Measurements from ENCODE around the gene ARHGAP8. TPM values are rescaled to one million over a fixed set of nuclear protein-coding genes. Genes with fewer than 3 reads are reported as not detected.
A peak's percentile ranks its signal among the peaks of the same experiment; 100 is the strongest.

The ARHGAP8 gene
- total and polyA plus RNA-seq, 12 donors: 0.17 to 0.53 (median 0.33) TPM; not detected in 5

GRCh38 chr22:44888491-44889254 lies 136.3 kb downstream of the ARHGAP8 start:
- WGBS, 2 donors: 51 to 56% methylated on average over 14 of the region's 14 CpGs
- Histone ChIP-seq H3K27ac (no peak overlapping the region), H3K27me3 (peaks cover 0 to 7% (median 0%) of the 10 kb centered on the region in 7 donors), H3K4me1 (no peaks in the 10 kb centered on the region), H3K36me3 (no peaks in the 10 kb centered on the region), H3K9me3 (no peaks in the 10 kb centered on the region), H3K4me3 (no peak overlapping the region)
- no peak for ATAC-seq
- no peak for DNase-seq
- TF ChIP-seq CTCF (IDR thresholded peaks at IDR 0.05): no peak
- intact Hi-C loops (cut with DNase I): no loop called here

DNA sequence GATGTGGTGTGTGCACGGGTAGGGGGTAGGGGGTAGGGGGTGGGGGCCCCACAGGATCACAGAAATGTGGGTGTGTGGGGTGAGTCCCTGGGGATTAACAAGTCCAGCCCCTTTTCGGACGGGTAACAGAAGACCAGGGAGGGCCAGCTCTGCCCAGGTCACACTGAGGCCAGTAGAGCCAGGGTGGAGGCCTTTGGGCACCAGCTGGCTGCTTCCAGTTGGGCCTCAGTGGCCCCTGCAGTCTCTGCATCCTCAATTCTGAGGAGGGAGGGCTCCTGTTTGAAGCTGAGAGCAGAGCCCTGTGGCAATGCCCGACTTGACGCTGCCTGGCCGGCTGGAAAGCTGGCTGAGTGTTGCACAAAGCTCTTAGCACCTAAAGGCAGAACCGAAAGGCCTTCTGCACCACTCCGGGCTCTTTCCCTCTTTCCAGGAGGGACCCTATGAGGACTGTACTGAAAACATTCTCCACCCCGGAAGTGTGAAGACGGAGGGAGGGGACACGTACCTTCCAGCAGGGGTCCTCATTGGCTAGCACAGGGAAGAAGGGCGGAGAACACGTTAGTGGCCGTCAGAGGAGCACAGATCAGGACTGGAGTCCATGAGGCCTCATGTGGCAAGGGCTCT lies 137.0 kb downstream of the ARHGAP8 start:
- DNase-seq: no peak
- peaks cover 0 to 10% (median 0%) of the 10 kb centered on the region in 7 donors for H3K27me3 ChIP-seq
- ATAC-seq: no peak

DNA sequence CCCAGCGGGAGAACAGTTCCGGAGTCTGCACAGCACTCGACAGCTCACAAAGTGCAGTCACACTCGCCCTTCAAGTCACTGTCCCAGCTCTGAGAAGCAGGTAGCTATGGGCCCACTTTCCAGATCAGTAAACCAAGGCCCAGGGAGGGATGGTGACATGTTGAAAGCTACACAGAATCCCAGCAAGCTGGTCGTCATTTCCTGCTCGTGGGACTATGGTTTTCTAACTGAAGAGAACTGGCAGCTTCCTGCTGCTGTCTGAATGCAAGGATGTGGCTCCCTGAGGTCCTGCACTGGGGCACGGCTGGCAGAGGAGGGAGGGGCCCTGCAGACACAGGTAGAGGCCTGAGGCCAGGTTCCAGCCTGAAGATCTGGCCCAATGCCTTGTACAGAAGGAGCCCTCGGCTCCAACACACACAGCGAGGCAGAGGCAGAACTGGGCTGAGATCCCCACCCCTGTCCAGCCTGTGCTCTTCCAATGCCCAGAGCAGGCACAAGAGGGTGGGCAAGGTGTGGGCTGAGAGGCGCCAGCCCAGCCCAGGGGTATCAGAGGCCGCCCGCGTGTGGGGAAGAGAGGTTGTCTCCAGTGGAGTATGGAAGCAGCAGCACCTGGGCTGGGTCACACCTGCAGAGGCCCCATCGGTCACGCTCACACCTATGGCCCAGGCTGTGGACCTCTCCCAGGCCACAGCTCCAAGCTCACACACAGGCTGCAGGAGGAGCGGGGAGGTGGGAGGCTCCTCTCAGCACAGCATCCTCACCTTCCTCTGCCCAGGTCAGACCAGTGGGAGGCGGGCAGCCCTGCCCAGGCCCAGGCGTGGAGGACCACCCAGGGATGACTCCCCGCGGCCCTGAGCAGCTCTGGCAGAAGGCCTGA lies 138.3 kb downstream of the ARHGAP8 start:
- 87 to 88% methylated on average over 20 of the region's 20 CpGs for WGBS, 2 donors
- DNase-seq (no peak), ATAC-seq (no peak)
- Histone ChIP-seq H3K4me1 (no peaks in the 10 kb centered on the region), H3K27ac (no peak overlapping the region), H3K27me3 (peaks cover 0 to 10% (median 0%) of the 10 kb centered on the region in 7 donors), H3K4me3 (no peak overlapping the region), H3K36me3 (no peaks in the 10 kb centered on the region), H3K9me3 (no peaks in the 10 kb centered on the region)
- TF ChIP-seq CTCF (IDR thresholded peaks at IDR 0.05): no peak
- intact Hi-C loops (cut with DNase I): no loop called here

More for the DNA sequence above, 137.0 kb downstream of the ARHGAP8 start:
- TF ChIP-seq CTCF (IDR thresholded peaks at IDR 0.05): peak in 4 of 9 donors; percentile 12 to 25 (median 22)
- H3K27ac ChIP-seq: no peak overlapping the region
- intact Hi-C loops (cut with DNase I): no loop called here
- H3K36me3 ChIP-seq: no peaks in the 10 kb centered on the region
- WGBS, 2 donors: 64 to 67% methylated on average over 14 of the region's 14 CpGs
- H3K4me1 ChIP-seq: no peaks in the 10 kb centered on the region
- no peaks in the 10 kb centered on the region for H3K9me3 ChIP-seq
- H3K4me3 ChIP-seq: no peak overlapping the region

DNA sequence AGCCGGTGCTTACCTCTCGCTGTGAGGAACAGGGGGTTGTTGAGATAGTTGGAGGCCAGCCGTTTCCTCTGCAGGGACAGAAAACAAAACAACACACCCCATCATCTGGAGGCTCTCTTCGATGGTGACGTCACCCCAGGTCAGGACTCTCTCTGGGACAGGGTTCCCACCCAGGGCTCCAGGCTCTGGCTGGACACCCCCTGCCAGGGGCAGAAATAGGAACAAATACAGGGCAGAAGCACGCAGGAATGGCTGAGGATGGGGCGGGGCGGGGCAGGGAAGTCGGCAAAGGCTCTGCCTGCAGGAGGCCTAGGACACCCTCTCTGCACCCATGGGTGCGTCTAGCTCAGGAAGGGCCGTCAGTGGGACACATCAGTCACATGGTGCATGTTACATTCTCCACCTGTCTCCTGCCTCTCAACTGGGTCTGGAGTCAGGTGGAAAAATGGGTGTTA lies 138.9 kb downstream of the ARHGAP8 start:
- WGBS, 2 donors: 74 to 76% methylated on average over 11 of the region's 11 CpGs
- Histone ChIP-seq H3K27me3 (peaks cover 0 to 10% (median 0%) of the 10 kb centered on the region in 7 donors), H3K4me3 (no peak overlapping the region), H3K36me3 (no peaks in the 10 kb centered on the region), H3K9me3 (peaks cover 0 to 3% (median 0%) of the 10 kb centered on the region in 11 donors), H3K27ac (no peak overlapping the region), H3K4me1 (no peaks in the 10 kb centered on the region)
- intact Hi-C loops (cut with DNase I): no loop called here
- ATAC-seq (no peak), DNase-seq (no peak)
- no peak for TF ChIP-seq CTCF (IDR thresholded peaks at IDR 0.05)
